Measurements from ENCODE around the gene LCORL.

- TF ChIP-seq CTCF (IDR thresholded peaks at IDR 0.05; ENCODE audit: insufficient read depth, low read depth, low read length) (no peak), EZH2 (IDR thresholded peaks at IDR 0.05; ENCODE audit: insufficient read depth, low read length) (no peak)
Measured at GRCh38 chr4:17966312-17966711, 55.2 kb downstream of the LCORL start.
